Esophagus muscularis mucosa (tissue), 4 donors: ENCODE results near the gene TECTA.

Experiments
- EP300 ChIP-seq: sonication (generic); formaldehyde crosslinking; IDR thresholded peaks from one replicate; pipeline ENCODE4 v1.6.1; 2017; ENCODE audit warnings: antibody characterized with exemption
- POLR2A ChIP-seq: fragments of 450-650 bp; IDR thresholded peaks from one replicate; pipeline ENCODE4 v1.6.1; 2017; ENCODE audit warnings: antibody characterized with exemption, moderate library complexity, mild to moderate bottlenecking, low read depth
- POLR2AphosphoS5 ChIP-seq, 2 donors: sonication (generic); formaldehyde crosslinking; IDR thresholded peaks; one replicate each; pipeline ENCODE4 v1.6.1; 2017; ENCODE audit warnings: antibody characterized with exemption in 2 of 2
- TF ChIP-seq, protein P1 (sequence below), 3 experiments: fragments of 200-600 bp in 2 of 3; fragments of 450-650 bp in 1 of 3; sonication (generic) in 2 of 3; IDR thresholded peaks; one replicate each; pipeline ENCODE4 v1.5.1; 2017 to 2019; ENCODE audit warnings: antibody characterized with exemption in 3 of 3, mild to moderate bottlenecking in 2 of 3, moderate library complexity in 1 of 3

DNA sequence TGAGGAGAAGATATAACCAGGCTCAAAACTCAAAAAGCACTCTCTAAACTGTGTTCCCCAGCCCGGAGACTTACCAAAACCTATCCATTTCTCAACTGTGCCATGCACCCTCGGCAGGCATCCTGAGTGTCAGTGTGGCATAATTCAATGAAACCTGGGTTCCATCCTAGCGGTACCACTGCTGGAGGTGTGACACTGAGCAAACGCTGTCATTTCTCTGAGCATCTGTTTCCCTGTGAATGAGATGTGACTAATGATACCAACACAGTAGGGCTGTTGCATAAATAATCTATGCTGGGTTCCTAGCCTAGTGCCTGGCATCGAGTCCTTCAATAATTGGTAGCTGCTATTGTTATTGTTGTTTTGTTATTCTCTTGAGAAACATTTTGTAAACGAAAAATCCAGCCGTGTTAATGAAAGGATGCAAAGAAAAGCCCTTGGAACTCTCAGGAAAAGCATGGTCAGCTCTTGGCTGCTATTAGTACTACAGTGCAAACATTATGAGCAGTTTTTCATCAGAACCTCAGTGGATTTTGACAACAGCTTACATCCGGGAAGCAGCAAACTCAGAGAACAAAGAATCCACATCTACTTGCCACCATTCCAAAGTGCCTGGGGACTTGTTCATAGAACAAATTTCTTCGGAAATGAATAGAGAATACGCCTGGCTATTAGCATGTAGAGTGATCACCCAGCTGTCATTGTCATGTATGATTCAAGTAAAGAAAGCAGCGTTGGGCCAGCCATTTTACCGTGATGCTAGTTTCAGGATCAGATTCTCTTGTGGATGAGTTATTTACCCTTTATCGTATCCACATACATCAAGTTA lies 53.7 kb downstream of the TECTA start:
- TF ChIP-seq, protein P1, sequence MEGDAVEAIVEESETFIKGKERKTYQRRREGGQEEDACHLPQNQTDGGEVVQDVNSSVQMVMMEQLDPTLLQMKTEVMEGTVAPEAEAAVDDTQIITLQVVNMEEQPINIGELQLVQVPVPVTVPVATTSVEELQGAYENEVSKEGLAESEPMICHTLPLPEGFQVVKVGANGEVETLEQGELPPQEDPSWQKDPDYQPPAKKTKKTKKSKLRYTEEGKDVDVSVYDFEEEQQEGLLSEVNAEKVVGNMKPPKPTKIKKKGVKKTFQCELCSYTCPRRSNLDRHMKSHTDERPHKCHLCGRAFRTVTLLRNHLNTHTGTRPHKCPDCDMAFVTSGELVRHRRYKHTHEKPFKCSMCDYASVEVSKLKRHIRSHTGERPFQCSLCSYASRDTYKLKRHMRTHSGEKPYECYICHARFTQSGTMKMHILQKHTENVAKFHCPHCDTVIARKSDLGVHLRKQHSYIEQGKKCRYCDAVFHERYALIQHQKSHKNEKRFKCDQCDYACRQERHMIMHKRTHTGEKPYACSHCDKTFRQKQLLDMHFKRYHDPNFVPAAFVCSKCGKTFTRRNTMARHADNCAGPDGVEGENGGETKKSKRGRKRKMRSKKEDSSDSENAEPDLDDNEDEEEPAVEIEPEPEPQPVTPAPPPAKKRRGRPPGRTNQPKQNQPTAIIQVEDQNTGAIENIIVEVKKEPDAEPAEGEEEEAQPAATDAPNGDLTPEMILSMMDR (IDR thresholded peaks at IDR 0.05), result no peak
- TF ChIP-seq POLR2AphosphoS5 (IDR thresholded peaks at IDR 0.05) (no peak), EP300 (no peak), POLR2A (no peak)
